HG03175 (cell line): Measurements from ENCODE around the gene RASD1.

Source experiments
- ATAC-seq: cut with Tn5 transposase; IDR thresholded peaks from one replicate; pipeline ENCODE4 v1.9.1; 2021; ENCODE audit warnings: mild to moderate bottlenecking, moderate library complexity; ENCODE audit not compliant: unreplicated experiment

RASD1 gene

DNA sequence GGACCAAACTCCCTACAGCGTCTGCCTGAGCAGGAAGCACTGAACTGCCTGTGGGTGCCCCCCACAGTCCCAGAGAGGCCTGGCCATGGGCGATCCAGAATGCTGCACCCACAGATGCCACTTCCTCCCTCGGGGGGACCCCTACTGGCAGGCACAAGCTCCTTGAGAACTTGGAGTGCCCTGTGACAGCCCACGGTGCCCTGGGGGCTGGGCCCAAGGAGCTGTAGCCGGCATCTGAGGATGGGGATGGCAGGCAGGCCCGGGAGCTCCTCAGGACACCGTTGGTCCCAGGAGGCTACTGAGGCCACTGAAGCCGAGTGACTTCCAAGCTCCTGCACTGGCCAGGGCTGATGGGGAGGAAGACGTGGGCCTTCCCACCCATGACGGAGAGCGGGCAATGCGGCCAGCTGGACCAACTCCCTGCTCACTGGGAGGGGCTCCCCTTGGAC is 15.1 kb upstream of the RASD1 start:
- ATAC-seq = no peak

DNA sequence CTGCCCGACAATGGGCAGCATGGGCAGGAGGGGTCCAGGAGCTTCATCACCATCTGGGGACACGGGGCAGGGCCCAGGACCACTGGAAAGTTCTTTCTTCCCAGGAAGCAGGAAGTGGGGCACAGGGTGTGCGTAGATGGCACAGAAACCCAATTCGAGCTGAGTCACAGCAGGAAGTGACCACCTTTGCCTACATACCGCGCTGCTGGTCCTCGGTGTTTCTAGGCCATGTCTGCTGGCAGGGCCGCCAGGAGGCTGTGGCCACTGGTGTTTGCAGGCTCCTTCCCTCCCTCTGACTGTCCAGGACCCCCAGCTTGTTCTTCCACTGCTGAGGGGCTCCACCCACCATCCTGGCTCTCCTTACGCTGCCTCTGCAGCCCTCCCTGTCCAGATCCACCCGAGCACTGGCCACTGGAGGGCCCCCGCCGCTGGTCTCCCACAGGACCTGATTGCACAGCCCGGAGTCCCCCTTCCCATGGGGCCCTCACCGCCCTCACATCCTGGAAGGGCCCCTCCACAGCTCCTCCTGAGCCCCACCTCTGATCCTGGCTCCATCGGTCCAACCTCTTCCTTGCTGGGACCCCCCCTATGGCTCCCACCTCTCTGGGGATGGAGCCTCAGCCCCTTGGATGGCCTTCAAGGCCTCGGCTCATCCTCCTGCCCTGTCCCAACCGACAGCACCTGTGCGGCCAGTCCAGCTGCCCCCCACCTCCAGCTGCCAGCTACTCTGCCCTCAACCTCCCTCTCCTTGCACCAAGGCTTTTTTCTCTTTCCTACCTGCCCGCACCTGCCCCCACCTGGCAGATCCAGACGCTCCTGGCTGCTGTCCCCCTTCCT is 14.5 kb upstream of the RASD1 start:
- ATAC-seq = no peak

DNA sequence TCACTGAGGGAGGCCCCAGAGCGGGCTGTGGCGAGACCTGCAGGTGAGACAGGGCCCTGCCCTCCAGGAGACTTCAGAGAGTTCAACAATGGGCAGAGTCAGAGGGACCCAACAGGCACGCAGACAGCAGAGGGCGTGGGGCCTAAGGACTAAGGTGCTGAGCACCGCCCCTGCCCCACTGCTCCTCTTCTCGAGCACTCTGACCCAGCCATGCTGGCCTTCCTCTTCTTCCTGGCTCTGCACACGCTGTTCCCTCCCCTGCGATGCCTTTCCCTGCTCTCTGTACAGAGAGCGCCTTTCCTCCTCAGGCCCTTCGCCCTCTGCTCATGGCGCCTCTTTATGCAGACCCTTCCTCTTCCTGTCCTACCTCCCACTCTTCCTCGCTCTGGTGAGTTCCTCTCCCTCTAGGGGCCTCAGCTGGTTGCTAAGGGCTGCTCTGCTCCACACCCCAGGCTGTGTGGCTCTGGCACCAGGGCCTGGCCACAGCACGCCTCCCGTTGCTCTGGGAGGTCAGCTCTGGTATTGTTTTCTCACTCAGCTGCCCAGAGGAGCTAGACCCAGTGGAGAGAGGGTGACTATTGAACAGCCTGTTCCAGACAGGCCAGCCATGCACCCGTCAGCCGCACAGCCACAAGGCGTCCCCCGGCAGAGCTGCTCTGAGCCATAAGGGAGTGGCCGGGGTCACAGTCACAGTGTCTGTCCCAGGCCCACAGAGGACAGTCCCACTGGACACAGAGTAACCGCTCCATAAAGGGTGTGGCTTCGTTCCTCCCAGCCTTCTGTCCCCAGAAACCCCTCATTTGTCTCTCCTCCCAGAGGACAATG is 13.6 kb upstream of the RASD1 start:
- ATAC-seq = no peak

DNA sequence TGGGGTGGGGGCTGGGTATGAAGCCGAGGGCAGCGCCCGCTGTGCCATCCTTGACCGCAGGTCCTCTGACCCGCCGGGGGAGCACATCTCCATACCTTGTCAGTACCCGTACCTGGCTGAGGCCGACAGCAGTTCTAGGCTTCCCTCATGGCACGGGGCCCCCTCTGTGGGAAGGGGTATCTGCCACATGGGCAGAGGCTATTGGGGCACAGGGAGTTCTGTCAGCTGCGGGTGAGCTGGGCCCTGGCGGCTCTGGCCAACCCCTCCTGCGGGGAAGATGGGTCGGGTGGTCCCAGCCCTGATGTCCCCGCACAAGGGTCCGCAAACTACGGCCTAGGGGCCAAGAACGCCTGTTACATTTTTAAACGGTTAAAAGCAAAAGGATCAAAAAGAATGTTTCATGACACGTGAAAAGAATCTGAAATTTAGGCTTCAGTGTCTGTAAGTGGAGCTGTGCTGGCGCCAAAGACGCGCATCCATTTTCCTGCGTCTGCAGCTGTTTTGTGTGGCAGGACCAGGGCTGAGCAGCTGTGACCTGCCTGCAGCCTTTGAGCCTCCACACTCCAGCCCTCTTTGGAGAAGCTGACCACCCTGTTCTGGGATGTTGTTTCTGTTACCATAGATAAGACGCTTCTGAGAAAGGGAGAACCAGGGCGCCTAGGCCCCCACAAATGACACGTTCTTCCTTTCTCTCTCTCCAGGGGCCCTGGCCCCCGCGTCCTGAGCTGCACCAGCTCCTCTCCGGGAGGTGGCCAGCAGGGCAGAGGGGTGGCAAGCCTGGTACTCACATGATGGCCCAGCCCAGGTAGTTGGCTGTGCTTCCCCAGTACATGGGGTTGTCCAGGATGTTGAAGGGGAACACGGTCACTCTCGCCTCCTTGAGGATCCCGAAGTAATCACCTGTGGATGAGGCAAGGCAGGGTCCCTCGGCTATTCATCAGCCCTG is 12.7 kb upstream of the RASD1 start:
- no peak for ATAC-seq

DNA sequence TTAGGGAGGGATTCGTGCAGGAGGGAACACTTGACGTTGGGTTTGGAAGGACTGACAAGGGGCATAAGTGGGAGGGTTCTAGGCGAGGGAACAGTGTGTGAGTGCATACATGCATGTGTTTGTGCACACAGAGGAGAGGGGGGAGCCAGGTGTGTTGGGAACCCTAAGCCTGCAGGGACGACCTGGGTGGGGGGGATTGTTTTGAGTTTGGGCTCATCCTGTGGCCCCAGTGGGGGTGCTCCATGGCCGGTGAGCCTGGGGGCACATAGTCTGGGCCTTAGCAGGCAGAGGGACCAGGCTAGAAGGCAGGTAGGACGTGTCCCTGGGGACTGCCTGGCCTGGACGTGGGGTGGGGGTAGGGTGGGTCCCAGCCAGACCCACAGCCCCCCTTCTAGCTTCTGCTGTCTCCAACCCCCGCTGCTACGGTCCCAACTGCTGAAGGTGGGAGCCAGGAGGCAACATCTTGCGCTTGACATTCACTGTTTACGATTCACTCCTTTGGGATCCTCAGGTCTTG is 11.9 kb upstream of the RASD1 start:
- ATAC-seq = no peak

GRCh38 chr17:17507465-17508011 is 11.3 kb upstream of the RASD1 start:
- no peak for ATAC-seq

- ATAC-seq = no peak
Measured at GRCh38 chr17:17506893-17507464, 10.8 kb upstream of the RASD1 start.

DNA sequence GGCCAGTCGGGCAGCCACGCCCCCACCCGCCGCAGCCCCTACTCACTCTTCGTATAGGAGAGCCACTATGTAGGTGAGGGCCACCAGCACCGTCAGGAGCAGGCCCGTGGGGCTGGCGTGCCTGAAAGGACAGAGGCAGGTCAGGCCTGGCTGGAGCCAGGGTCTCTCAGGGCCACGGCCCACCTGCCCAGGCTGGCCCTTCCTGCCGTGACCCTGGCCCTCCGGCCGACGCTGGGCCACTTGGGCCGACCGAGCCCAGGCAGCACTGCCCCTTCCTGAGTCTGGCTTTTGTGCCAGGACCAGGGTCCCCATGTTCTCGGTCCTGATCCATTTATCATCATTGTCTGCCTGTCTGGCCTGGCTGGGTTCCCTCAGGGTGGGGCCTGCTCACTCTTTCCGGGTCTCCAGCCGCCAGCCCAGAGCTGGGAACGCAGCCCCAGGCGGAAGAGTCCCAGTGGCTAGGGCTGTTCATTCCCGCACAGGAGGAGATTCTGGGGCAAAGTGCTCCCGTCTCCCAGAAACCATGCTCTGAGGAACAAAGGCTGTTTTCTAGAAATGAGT is 10.1 kb upstream of the RASD1 start:
- no peak for ATAC-seq

GRCh38 chr17:17505610-17506171 is 9.5 kb upstream of the RASD1 start:
- ATAC-seq = no peak

GRCh38 chr17:17505151-17505550 is 9.0 kb upstream of the RASD1 start:
- ATAC-seq = no peak

GRCh38 chr17:17504341-17505140 is 8.3 kb upstream of the RASD1 start:
- no peak for ATAC-seq

- no peak for ATAC-seq
Measured at GRCh38 chr17:17503566-17504130, 7.5 kb upstream of the RASD1 start.

DNA sequence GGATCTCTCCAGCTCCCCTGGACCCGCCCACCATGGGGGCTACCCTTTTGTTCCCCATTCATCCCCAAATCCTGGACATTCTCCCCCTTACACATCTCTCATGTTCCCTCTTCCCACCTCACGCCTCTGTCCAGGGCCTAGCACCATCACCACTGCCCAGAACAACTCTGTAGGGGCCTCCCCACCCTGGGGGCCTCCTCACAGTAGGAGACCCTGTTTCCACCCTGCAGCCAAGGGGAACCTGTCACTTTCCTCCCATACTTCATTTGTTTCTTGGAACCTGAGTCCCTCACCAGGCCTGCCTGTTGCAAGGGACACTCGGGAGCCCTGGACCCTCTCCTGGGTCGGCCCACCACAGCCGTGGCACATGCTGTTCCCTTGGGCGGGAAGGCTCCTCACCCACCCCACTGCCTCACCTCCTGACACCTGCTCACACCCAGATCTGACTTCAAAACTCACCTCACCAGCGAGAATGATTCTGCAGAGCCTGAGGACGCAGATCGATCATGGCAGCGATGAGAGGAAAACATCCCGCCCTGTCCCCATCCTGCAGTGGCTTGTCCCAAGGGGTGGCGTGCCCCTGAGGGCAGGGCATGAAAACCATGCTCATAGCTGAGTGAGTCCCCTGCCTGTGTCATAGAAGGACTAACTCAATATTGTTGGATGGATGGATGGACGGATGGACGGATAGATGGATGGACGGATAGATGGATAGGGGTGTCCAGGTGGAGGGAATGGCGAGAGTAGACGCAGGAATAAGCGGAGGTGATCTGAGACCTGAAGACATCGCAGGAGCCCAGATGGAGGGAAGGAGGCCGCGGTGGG is 6.8 kb upstream of the RASD1 start:
- no peak for ATAC-seq

- no peak for ATAC-seq
Measured at GRCh38 chr17:17500999-17501605, 4.9 kb upstream of the RASD1 start.

- no peak for ATAC-seq
Measured at GRCh38 chr17:17499402-17500145, 3.4 kb upstream of the RASD1 start.

- no peak for ATAC-seq
Measured at GRCh38 chr17:17498606-17499301, 2.6 kb upstream of the RASD1 start.
